Activated CD4-positive, alpha-beta T cell treated with anti-CD3 and anti-CD28 coated beads, Interleukin-2, amount 50 U/mL, for 1 hour (primary cell): Measurements from ENCODE around the gene MAP3K8.
"Not testable (repeated sequence)": the region's sequence is repeated elsewhere in the genome, so short reads cannot be mapped to it uniquely, and the experiment has no call there.

Source experiments
- DNase-seq: peaks from one replicate; pipeline ENCODE4 v3.0.0-alpha.2; 2020

The MAP3K8 gene

GRCh38 chr10:30453764-30454527 is 20.0 kb downstream of the MAP3K8 start:
- DNase-seq: no peak

DNA sequence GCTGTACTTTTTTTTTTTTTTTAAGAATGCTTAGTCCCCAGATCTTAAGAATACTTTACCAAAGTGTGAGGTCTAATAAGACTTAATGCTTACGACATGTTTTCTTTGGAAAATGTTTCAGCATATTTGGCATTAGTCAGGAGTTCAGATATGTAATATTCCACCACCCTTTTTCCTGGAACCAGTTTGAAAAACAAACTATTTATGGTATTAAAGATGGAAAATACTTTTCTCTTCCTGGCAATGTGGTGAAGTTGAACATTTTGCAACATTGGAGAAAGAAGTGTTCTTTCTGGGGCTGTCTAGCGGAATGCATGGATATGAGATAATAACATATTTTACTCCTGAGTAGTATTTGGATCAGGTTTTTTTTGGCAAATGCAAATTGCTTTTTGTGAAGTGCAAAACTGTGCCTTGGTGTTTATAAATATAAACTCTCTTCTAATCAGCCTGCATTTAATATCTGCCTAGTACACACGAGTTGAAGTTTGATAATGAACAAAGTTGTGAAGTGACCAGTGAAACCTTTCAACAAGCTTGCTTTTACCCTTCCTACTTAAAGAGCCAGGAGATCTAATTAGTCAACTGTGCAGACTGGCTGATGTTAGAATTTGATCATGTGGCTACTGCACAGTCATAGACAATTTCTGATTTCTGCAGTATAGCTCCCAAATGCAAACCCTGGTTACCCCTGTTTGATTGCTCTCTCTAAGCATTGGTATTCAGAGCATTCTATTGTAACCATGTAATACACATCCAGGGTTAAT is 20.9 kb downstream of the MAP3K8 start:
- DNase-seq: no peak

DNA sequence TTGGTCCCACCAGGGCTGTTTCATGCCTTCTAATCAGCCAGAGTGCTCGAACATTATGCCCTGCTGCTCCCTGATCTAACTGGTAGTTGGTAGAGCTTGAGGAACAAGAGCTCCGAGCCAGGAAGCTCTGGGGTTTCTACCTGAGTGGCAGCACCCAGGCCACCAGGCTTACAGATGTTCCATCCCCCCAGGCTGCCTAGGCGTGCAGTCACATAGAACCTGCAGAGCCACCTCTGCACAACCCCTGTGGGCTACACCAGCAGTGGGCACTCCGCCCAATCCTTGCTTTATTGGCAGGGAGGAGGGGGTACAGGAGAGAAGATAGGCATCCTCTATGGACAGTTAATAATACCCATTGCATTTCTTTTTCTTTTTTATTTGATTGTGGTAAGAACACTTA is 21.8 kb downstream of the MAP3K8 start:
- DNase-seq: no peak

DNA sequence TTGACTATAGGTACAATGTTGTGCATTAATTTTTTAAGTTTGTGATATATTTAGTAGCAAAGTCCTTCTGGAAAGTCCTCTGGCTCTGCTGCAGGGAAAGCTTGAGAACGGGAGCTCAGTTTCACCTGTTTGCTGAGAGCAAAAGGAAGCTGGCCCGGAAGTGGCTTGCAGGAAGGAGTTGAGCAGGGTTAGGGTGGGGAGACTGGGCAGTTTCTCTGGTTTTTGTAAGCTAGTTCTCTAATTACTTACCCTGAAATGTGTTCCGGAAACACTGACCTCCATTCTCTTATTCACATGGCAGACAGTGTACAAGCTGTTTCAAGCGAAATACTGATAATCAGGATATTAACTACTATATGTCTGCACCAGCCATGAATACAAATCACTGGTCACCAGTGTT is 22.3 kb downstream of the MAP3K8 start:
- no peak for DNase-seq

GRCh38 chr10:30459283-30459682 is 25.3 kb downstream of the MAP3K8 start:
- DNase-seq: no peak

DNA sequence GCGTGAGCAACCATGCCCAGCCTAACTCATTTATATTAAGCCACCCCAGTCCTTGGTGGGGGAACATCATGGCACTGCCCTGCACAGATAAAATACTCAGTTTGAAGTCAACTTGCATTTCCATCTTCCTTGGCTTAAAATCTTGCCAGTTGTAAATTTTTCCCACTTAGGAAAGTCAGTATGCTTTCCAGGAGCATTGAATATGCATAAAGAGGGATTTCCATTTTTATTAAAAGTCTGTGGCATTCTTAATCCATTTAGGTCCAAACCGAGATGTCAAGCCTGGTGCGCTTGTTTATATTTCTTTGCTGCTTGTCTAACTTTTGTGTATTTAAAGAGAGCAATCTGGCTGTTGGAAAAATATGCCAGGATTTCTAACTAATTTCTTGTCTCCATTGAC is 26.1 kb downstream of the MAP3K8 start:
- DNase-seq: no peak

DNA sequence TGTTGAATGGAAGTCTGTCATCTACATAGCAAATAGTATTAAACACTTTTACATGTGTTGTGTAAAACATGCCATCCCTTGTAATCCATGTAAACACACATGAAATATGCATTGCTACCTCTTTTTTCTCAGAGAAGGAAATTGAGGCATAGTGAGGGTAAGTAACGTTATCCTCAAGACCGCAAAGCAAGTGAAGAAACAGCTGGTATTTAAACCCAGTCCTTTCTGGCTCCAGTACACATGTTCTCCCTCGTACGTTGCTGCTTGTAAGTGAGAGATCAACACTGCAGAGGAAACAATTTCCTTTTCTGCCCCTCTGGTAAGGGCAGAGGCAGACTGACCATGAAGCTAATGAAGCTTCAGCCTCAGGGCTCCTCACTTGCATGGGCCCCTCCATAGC is 28.5 kb downstream of the MAP3K8 start:
- DNase-seq: no peak

DNA sequence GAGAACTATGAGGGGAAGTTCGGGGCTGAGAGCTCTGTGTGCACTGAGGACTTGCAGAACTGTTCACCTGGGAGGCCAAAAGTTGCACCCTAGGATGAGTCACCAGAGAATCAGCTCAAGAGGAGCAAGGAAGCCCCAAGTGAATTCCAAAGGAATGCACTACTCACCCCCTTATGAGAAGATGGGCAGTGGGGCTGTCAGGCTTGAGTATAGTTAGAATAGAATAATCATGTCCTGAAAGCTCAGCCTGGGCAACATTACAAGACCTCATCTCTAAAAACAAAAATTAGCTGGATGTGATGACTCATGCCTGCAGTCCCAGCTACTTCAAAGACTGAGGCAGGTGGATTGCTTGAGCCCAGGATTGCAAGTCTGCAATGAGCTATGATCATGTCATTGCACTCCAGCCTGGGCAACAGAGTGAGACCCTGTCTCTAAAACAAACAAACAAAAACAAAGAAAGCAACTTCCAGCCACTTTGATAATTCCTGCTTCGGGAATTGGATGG is 30.0 kb downstream of the MAP3K8 start:
- no peak for DNase-seq

GRCh38 chr10:30464675-30465074 is 30.7 kb downstream of the MAP3K8 start:
- no peak for DNase-seq

GRCh38 chr10:30466445-30466844 is 32.5 kb downstream of the MAP3K8 start:
- DNase-seq: no peak

- no peak for DNase-seq
Measured at GRCh38 chr10:30467651-30468338, 33.8 kb downstream of the MAP3K8 start.

DNA sequence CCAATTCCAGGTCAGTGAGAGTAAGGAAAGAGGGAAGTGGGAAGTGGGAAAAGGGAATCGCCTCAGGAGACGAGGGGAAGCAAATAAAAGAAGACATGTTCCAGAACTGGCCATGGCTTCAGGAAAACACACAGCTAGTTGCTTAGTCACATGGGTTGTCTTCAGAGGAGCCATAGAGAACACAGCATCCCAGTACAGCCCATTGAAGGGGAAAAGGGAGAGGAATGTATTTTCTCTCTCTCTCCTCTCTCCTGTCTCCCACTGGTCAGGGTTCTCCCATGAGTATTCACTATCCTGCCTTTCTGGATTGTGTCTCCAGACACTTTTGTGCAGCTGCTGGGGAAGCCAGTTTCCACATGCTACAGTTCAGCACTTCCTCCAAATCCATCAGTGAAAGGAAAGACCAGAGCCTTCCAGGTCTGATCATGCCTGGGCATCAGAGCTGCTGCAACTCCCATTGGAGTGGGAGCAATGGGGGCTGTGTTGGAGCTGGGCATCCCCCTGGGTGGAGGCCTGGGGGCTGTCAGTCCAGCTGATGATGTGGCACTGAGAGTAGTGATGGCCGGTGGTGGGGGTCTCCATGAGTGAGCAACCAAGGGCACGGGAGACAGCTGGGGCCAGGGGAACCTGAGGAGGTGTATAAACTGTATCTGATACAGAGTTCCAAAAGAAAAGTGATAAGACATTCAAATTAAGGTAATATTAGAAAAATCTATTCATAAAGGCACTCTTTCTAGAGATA is 38.6 kb downstream of the MAP3K8 start:
- no peak for DNase-seq

- DNase-seq: not testable (repeated sequence)
Measured at GRCh38 chr10:30475515-30475914, 41.5 kb downstream of the MAP3K8 start.

- no peak for DNase-seq
Measured at GRCh38 chr10:30476511-30477155, 42.6 kb downstream of the MAP3K8 start.

GRCh38 chr10:30479513-30479912 is 45.5 kb downstream of the MAP3K8 start:
- DNase-seq: not testable (repeated sequence)

DNA sequence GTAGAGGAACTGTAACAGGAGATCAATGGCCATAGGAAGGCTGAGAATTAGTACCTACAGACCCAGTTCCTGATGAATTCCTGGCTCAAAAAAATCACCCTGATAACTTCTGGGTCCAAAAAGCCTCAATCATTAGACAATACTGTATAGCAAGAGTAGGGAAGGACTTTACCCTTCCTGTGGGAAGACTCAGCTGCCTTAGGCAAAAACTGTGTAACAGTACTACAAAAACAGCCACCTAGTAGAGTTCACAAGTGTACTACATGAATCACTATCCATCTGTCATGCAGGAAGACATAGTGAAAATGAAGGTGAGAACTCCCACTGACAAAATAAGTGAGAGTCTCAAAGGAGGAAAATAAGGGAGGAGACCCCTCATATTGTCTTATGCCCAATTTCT is 47.6 kb downstream of the MAP3K8 start:
- DNase-seq: no peak

DNA sequence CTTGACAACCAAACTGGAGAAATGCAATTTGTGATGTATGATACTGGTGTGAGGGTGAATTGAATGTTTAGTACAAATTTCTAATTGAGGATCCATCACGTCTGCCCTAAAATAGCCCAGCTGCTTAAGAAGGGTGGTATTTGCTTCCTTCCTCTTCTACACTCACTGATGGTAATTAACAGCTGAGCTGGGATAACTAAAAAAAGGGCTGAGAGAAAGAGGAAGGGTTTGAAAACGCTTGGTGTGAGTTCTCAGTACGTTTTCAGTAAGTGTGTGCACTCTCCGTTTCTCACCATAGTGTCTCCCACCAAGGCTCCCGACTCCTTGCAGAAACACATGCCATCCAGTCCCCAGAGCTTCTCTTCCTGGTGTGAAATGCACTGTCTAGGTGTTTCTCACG is 54.3 kb downstream of the MAP3K8 start:
- DNase-seq: no peak

GRCh38 chr10:30489346-30489745 is 55.4 kb downstream of the MAP3K8 start:
- no peak for DNase-seq

DNA sequence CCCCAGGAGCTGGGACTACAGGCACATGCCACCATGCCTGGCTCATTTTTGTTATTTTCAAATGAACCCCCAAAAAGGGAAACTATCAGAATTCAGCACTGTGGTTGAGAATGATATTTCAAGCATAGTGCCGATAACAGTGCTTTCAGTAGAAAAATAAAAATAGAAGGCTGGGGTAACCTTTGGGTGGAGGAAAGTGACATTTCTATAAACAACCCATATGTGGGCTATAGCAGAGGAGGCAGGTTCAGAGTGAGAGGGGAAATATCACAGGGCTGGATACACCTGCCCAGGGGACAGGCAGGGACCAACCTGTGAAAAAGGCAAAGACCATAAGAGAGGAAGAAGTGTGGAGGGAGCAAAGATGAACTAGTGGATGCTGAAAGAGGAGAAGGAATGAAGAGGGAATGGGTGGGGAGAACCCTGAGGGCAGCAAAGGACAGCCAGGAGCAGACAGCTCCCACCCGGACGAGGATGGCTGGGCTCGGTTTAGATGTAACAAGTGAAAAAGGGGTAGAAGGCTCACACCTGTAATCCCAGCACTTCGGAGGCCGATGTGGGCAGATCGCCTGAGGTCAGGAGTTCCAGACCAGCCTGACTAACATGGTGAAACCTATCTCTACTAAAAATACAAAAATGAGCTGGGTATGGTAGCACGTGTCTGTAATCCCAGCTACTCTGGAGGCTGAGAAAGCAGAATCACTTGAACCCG is 56.5 kb downstream of the MAP3K8 start:
- no peak for DNase-seq

- DNase-seq: no peak
Measured at GRCh38 chr10:30491204-30491915, 57.4 kb downstream of the MAP3K8 start.

- no peak for DNase-seq
Measured at GRCh38 chr10:30491916-30492515, 58.0 kb downstream of the MAP3K8 start.
